Activated gamma-delta T cell (primary cell): ENCODE results near the gene ARHGEF10L.

Experiments
- DNase-seq: peaks from one replicate; lab custom pipeline; 2025; lab: John Stamatoyannopoulos, UW

ARHGEF10L gene

GRCh38 chr1:17594026-17594425 is 54.5 kb downstream of the ARHGEF10L start:
- no peak for DNase-seq

- DNase-seq: no peak
Observed at GRCh38 chr1:17594690-17595601, 55.4 kb downstream of the ARHGEF10L start.

GRCh38 chr1:17595602-17595925 is 56.1 kb downstream of the ARHGEF10L start:
- no peak for DNase-seq

GRCh38 chr1:17596186-17596585 is 56.7 kb downstream of the ARHGEF10L start:
- DNase-seq: no peak

GRCh38 chr1:17596651-17597509 is 57.4 kb downstream of the ARHGEF10L start:
- DNase-seq: no peak

GRCh38 chr1:17597651-17598050 is 58.2 kb downstream of the ARHGEF10L start:
- no peak for DNase-seq

GRCh38 chr1:17598251-17598650 is 58.8 kb downstream of the ARHGEF10L start:
- no peak for DNase-seq

GRCh38 chr1:17599291-17599953 is 59.9 kb downstream of the ARHGEF10L start:
- DNase-seq: no peak

- DNase-seq: no peak
Observed at GRCh38 chr1:17599954-17600300, 60.4 kb downstream of the ARHGEF10L start.

- DNase-seq: no peak
Observed at GRCh38 chr1:17600321-17600720, 60.8 kb downstream of the ARHGEF10L start.

GRCh38 chr1:17601643-17602382 is 62.3 kb downstream of the ARHGEF10L start:
- DNase-seq: no peak

- no peak for DNase-seq
Observed at GRCh38 chr1:17603091-17603841, 63.8 kb downstream of the ARHGEF10L start.

GRCh38 chr1:17605582-17606344 is 66.3 kb downstream of the ARHGEF10L start:
- DNase-seq: no peak

- DNase-seq: no peak
Observed at GRCh38 chr1:17606826-17607440, 67.4 kb downstream of the ARHGEF10L start.

- DNase-seq: no peak
Observed at GRCh38 chr1:17607644-17608581, 68.4 kb downstream of the ARHGEF10L start.

GRCh38 chr1:17609529-17609928 is 70.0 kb downstream of the ARHGEF10L start:
- no peak for DNase-seq

- DNase-seq: no peak
Observed at GRCh38 chr1:17610085-17610484, 70.6 kb downstream of the ARHGEF10L start.

- no peak for DNase-seq
Observed at GRCh38 chr1:17610713-17611112, 71.2 kb downstream of the ARHGEF10L start.

GRCh38 chr1:17611991-17612390 is 72.5 kb downstream of the ARHGEF10L start:
- DNase-seq: no peak
